ENCODE data around the gene ISYNA1. TPM values are rescaled to one million over a fixed set of nuclear protein-coding genes. Genes with fewer than 3 reads are reported as not detected.

The ISYNA1 gene
- total and polyA plus RNA-seq, 12 donors: 12.6 to 137 (median 20.5) TPM

GRCh38 chr19:18418029-18418482 is 19.9 kb downstream of the ISYNA1 start:
- peaks cover 28 to 85% (median 77%) of the 10 kb centered on the region in 9 donors for H3K4me1 ChIP-seq
- no peaks in the 10 kb centered on the region for H3K36me3 ChIP-seq
- H3K27me3 ChIP-seq: peaks cover 0 to 15% (median 0%) of the 10 kb centered on the region in 7 donors
- intact Hi-C loops (cut with DNase I): loop anchor here in 6 of 10 donors (5.0 to 10.0 kb wide), 4 partner anchors 133 to 213 kb away; partner anchors contain the start of genes RAB3A (in 3 of the 6), IQCN (in 1 of the 6) and JUND (in 1 of the 6)
- DNase-seq: no peak
- no peak for TF ChIP-seq CTCF (IDR thresholded peaks at IDR 0.05)
- peak overlapping the region in 9 of 10 donors; percentile 19 to 82 (median 76) for H3K4me3 ChIP-seq
- no peaks in the 10 kb centered on the region for H3K9me3 ChIP-seq
- 8% methylated on average over 28 to 30 of the region's 30 CpGs for WGBS, 2 donors
- ATAC-seq: peak in 1 of 8 donors; percentile 1
- H3K27ac ChIP-seq: peak overlapping the region; percentile 78 to 99 (median 96)

- Histone ChIP-seq H3K9me3 (no peaks in the 10 kb centered on the region), H3K4me1 (peaks cover 28 to 79% (median 71%) of the 10 kb centered on the region in 9 donors), H3K4me3 (peak overlapping the region in 9 of 10 donors; percentile 19 to 82 (median 76)), H3K27ac (peak overlapping the region; percentile 78 to 99 (median 96)), H3K27me3 (peaks cover 0 to 15% (median 0%) of the 10 kb centered on the region in 7 donors), H3K36me3 (no peaks in the 10 kb centered on the region)
- TF ChIP-seq CTCF (IDR thresholded peaks at IDR 0.05): no peak
- ATAC-seq: peak; percentile 55 to 68 (median 63)
- WGBS, 2 donors: 0 to 1% methylated on average over 49 to 53 of the region's 53 CpGs
- peak; percentile 90 to 91 for DNase-seq
- intact Hi-C loops (cut with DNase I): loop anchor here in 6 of 10 donors (5.0 to 10.0 kb wide), 4 partner anchors 133 to 213 kb away; partner anchors contain the start of genes RAB3A (in 3 of the 6), IQCN (in 1 of the 6) and JUND (in 1 of the 6)
Observed at GRCh38 chr19:18417250-18418028, 20.5 kb downstream of the ISYNA1 start.

GRCh38 chr19:18416778-18417249 is 21.1 kb downstream of the ISYNA1 start:
- Histone ChIP-seq H3K36me3 (no peaks in the 10 kb centered on the region), H3K4me1 (peaks cover 28 to 73% (median 68%) of the 10 kb centered on the region in 9 donors), H3K27ac (peak overlapping the region; percentile 78 to 99 (median 96)), H3K27me3 (peaks cover 0 to 15% (median 0%) of the 10 kb centered on the region in 7 donors), H3K9me3 (no peaks in the 10 kb centered on the region), H3K4me3 (peak overlapping the region in 9 of 10 donors; percentile 19 to 82 (median 76))
- intact Hi-C loops (cut with DNase I): loop anchor here in 6 of 10 donors (5.0 to 10.0 kb wide), 4 partner anchors 132 to 212 kb away; partner anchors contain the start of genes RAB3A (in 3 of the 6), IQCN (in 1 of the 6) and JUND (in 1 of the 6)
- WGBS, 2 donors: 1% methylated on average over 38 to 44 of the region's 44 CpGs
- peak; percentile 53 to 66 (median 56) for ATAC-seq
- no peak for TF ChIP-seq CTCF (IDR thresholded peaks at IDR 0.05)
- peak; percentile 92 to 96 for DNase-seq
